ENCODE results near the gene MSRB3. TPM values are rescaled to one million over a fixed set of nuclear protein-coding genes. Genes with fewer than 3 reads are reported as not detected.

The MSRB3 gene
- total RNA-seq, 1 experiment from 2014 or later = 19.1 TPM

DNA sequence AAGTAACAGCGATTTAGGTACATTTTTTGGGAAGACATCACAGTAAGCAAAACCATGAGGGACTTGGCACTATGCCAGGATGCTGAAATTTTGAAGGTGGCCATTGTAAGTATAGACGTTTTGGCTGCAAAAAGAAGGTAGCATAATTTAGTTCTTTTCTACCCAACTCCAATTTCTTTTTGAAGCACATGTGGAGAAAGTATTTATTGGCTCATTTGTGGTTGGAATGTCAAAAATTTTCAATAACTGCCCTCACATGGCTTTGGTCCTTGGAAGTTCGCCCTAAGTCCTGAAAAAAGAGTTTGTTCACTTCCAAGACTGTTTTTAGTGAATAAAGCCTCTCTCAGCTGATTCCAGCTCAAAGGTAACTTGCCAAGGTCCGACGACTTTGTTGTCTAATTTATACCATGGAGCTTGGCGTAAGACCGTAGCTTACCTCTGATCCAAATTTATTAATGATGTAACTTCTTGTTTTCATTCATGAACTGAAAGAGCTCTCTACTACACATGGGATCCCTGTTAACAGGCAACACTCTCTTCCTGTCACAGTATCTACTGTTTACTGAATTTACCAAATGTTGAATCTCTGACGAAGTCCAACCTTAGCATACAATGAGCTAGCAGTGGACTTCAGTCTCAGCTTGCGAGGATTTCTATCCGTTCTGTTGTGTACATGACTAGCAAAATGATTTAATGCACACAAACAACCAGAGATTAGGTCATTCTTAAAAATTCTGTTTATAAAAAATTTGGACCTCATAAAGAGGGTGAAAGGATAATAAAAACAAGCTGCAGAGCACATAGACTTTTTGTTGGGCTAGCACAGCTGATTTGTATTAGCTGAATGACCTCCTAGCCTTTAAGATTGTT, 49.0 kb downstream of the MSRB3 start:
- Histone ChIP-seq H3K9me3 (replicated peaks) (no peaks in the 10 kb centered on the region), H3K4me3 (no peak overlapping the region), H3K36me3 (no peaks in the 10 kb centered on the region), H3K4me1 (peaks cover 55% of the 10 kb centered on the region), H3K27me3 (no peaks in the 10 kb centered on the region), H3K27ac (peak overlapping the region; percentile 31; the same call in 1 of the 2 replicates)
- DNase-seq = peak; percentile 23 to 57

DNA sequence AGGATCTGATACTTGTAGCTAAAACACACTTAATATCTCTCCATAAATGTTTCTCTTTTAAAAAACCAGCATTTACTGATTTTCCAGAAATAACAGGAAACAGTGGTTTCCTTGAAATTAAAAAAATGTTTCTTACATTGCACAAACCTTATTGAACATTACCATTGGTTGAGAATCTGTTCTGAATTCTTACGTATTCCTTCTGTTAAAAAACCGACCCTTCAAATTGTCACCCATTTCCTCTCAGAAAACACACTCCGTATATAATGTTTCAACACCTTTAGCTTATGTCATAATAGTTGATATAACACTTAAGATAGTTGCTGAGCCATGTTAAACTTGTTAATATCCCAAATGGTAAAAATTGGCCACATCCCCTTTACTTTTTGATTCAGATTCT, 51.2 kb downstream of the MSRB3 start:
- Histone ChIP-seq H3K4me1 (peaks cover 57% of the 10 kb centered on the region), H3K27me3 (no peaks in the 10 kb centered on the region), H3K9me3 (replicated peaks) (no peaks in the 10 kb centered on the region; the same call in 1 of the 2 replicates), H3K4me3 (no peak overlapping the region), H3K27ac (peak overlapping the region; percentile 7; the same call in 1 of the 2 replicates), H3K36me3 (no peaks in the 10 kb centered on the region)
- no peak for DNase-seq

DNA sequence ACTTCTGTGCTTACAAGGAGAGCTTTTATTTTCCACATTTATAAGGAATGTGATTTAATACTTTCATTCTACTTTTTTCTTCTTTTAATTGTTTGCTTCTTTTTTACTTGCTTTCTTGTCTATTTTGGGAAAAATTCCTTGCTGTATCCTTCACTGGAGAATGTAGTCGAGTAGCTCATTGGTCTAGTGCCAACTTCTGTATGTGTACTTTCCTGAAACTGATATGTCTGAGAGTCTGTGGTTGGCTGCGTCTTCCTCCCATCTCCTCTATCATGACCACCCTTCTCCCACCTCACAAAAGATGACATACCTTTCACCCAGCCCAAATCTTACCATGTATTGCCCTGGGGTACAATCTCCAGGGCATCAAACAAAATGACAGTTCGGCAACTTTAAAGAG, 51.8 kb downstream of the MSRB3 start:
- peaks cover 60% of the 10 kb centered on the region for H3K4me1 ChIP-seq
- no peaks in the 10 kb centered on the region for H3K27me3 ChIP-seq
- no peaks in the 10 kb centered on the region; the same call in 1 of the 2 replicates for H3K9me3 ChIP-seq (replicated peaks)
- H3K27ac ChIP-seq = peak overlapping the region; percentile 7; the same call in 1 of the 2 replicates
- no peaks in the 10 kb centered on the region for H3K36me3 ChIP-seq
- DNase-seq = peak; percentile 32 to 70
- no peak overlapping the region for H3K4me3 ChIP-seq

DNA sequence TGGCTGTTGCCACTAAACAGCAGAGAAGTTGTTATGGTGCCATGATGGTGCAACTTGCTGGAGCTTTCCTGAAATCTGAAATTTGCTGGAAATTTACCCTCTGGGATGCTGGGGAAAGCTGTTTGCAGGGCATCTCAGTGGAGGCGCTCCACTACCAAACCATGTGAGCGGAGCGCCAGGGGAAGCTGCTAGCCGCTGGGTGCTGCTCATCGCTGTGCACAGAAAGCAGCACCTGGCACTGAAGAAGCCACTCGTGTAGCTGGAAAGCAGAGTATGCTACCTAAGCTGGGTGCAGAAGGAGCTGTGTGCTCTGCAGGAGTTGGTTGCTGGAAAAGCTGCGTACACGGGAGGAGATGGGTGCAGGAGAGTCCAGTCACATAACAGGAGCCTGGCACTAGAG, 53.0 kb downstream of the MSRB3 start:
- DNase-seq = no peak
- no peak overlapping the region for H3K4me3 ChIP-seq
- H3K36me3 ChIP-seq = no peaks in the 10 kb centered on the region
- no peaks in the 10 kb centered on the region for H3K27me3 ChIP-seq
- H3K27ac ChIP-seq = no peak overlapping the region
- H3K9me3 ChIP-seq (replicated peaks) = no peaks in the 10 kb centered on the region; the same call in 1 of the 2 replicates
- H3K4me1 ChIP-seq = peaks cover 65% of the 10 kb centered on the region

DNA sequence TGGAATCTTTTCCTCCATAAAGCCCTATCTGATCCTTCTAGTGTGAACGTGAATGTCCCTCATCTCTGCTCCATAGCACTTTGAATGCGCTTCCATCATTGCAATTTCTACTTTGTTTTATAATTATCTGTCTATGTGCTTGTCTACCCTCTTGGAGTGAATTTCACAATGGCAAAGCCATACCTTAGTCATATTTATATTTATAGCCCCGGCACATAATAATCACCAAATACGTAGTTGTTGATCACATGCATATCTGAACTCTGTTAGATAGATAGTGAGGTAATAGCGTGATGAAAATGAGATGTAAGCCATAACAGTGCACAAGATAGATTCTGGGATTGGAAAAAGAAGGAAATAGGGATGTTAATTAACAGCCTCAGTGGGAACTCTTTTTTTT, 55.2 kb downstream of the MSRB3 start:
- Histone ChIP-seq H3K27ac (no peak overlapping the region), H3K4me3 (no peak overlapping the region), H3K27me3 (no peaks in the 10 kb centered on the region), H3K9me3 (replicated peaks) (no peaks in the 10 kb centered on the region; the same call in 1 of the 2 replicates), H3K36me3 (no peaks in the 10 kb centered on the region), H3K4me1 (peaks cover 46% of the 10 kb centered on the region)
- no peak for DNase-seq

DNA sequence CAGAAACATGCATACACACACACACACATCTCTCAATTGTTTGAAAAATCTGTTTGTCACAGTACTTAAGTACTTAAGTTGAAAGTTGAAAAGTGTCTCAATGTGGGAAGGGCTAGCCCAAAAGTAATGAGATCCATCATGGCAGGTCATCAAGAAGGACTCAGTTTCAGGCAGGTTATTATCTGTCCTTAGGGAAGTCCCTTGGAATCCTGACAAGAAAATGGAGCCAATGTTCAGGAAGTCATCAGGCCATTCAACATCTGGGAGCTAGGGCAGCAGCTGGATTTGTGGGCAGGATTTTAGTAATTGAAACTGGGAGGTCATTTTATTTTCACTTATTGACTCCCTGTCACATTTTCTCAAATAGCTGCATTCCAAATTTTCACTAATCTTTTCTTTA, 56.0 kb downstream of the MSRB3 start:
- Histone ChIP-seq H3K4me3 (no peak overlapping the region), H3K27me3 (no peaks in the 10 kb centered on the region), H3K4me1 (peaks cover 40% of the 10 kb centered on the region), H3K36me3 (no peaks in the 10 kb centered on the region), H3K9me3 (replicated peaks) (no peaks in the 10 kb centered on the region; the same call in 1 of the 2 replicates), H3K27ac (peak overlapping the region; percentile 86)
- DNase-seq = peak in 1 of 2 experiments; percentile 37

DNA sequence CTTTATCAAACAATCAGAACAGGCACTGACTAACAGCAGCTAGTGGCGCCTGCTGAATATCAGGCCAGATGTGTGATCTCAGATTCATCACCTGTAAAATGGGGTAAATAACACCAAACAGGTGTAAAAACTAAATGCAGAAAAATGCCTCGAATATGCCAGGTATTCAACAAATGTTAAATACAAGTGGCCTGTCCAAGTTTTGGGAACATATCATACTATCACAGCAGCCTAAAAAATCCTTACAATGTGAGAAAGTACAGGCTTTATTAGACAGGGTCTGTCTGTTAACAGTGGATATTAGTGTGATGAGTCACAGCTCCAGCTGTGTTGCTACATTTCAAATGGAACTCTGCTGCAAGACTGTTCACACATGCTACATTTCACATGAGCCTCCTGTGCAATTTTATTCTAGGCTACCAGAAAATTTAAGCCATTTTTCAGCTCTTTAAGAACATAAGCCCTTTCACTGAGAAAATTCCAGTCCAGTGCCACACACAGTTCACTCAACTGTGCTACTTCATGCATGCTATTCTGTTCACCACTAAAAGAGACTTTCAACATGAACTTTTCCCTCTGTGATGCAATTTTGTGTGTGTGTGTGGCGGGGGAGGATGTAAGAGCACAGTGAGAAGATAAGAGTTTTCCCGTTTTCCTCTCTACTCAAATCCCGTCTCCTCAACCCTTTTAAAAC, 56.7 kb downstream of the MSRB3 start:
- peak overlapping the region; percentile 35 for H3K4me3 ChIP-seq
- H3K36me3 ChIP-seq = no peaks in the 10 kb centered on the region
- peak; percentile 61 to 77 for DNase-seq

DNA sequence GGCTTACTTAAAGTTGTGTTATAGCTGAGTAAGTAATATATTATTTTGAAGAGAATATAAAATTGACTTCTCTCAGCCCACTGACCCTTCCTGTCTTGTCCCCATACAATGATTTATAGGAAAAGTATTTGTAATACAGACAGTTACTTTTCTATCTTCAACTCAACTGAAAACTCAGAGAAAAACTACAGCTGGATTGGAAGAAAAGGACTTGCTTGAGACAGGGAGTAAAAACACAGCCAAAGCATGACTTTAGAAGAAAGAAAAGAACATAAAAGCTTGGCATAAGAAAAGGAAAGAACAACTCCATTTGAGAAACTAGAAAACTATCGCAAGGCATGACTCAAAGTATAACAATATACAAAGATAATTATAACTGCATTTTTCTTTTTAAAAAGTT, 57.5 kb downstream of the MSRB3 start:
- Histone ChIP-seq H3K9me3 (replicated peaks) (no peaks in the 10 kb centered on the region; the same call in 1 of the 2 replicates), H3K27me3 (no peaks in the 10 kb centered on the region), H3K36me3 (no peaks in the 10 kb centered on the region), H3K4me1 (peaks cover 25% of the 10 kb centered on the region), H3K27ac (peak overlapping the region; percentile 86), H3K4me3 (peak overlapping the region; percentile 35)
- DNase-seq = peak in 1 of 2 experiments; percentile 16

More for the DNA sequence above, 56.7 kb downstream of the MSRB3 start:
- H3K27me3 ChIP-seq = no peaks in the 10 kb centered on the region
- H3K4me1 ChIP-seq = peaks cover 34% of the 10 kb centered on the region
- peak overlapping the region; percentile 86 for H3K27ac ChIP-seq
- no peaks in the 10 kb centered on the region; the same call in 1 of the 2 replicates for H3K9me3 ChIP-seq (replicated peaks)

DNA sequence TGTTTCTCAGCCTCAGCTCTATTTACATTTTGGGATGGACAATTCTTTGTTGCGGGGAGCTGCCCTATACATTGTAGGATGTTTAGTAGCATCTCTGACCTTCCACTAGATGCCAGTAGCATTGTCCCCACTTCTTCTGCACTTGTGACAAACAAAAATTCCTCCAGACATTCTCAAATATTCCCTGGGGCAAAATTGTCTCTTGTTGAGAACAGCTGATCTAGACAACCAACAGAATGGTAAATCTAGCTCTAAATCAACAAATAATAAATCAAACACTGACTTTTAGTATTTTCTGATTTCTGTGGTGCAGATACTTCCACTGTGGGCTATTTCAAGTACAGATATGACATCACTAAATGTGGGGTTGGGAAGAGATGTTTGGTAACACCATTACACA, 60.7 kb downstream of the MSRB3 start:
- DNase-seq = no peak
- no peak overlapping the region for H3K27ac ChIP-seq
- no peak overlapping the region for H3K4me3 ChIP-seq
- peaks cover 22% of the 10 kb centered on the region for H3K4me1 ChIP-seq
- H3K27me3 ChIP-seq = no peaks in the 10 kb centered on the region
- H3K36me3 ChIP-seq = no peaks in the 10 kb centered on the region
- no peaks in the 10 kb centered on the region for H3K9me3 ChIP-seq (replicated peaks)

DNA sequence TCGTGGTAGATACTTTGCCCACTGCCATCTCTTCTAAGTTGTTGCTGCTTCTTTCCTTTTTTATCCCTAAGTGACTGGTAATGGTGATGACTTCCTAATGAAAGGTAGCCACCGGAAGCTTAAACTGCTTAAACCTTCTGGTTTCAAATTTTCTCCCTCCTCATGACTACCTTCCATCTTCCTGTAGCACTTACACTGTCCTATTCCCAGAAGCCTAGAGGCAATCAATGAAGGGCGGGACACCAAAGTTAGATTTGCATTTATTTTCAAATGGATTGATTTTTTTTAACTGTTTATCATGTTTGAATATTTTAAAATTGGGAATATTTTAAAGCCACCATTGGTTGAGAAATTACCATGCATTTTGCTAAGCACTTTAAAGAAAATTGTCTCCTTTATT, 64.7 kb downstream of the MSRB3 start:
- Histone ChIP-seq H3K36me3 (no peaks in the 10 kb centered on the region), H3K9me3 (replicated peaks) (no peaks in the 10 kb centered on the region; the same call in 1 of the 2 replicates), H3K4me1 (no peaks in the 10 kb centered on the region), H3K27me3 (no peaks in the 10 kb centered on the region), H3K4me3 (no peak overlapping the region), H3K27ac (no peak overlapping the region)
- no peak for DNase-seq

DNA sequence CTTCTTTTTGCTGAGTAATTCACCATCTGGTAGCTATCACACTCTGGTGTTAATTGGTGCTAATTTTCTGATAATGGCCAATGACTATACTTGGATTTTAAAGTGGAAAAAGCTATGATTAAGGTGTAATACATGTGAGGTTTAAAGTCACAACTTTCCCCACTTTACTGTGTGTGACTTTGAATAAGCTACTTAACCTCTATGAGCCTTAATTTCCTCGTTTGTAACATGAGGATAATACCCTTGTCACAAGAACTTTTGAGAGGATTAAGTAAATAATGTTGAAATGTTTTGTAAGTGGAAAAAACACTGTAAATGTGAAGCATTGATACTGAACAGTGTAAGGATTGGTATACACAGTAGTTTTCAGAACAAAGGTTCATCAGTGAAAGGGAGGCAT, 65.3 kb downstream of the MSRB3 start:
- Histone ChIP-seq H3K27me3 (no peaks in the 10 kb centered on the region), H3K4me1 (no peaks in the 10 kb centered on the region), H3K36me3 (no peaks in the 10 kb centered on the region), H3K4me3 (no peak overlapping the region), H3K27ac (no peak overlapping the region), H3K9me3 (replicated peaks) (peaks cover 3% of the 10 kb centered on the region; the same call in 1 of the 2 replicates)
- no peak for DNase-seq

DNA sequence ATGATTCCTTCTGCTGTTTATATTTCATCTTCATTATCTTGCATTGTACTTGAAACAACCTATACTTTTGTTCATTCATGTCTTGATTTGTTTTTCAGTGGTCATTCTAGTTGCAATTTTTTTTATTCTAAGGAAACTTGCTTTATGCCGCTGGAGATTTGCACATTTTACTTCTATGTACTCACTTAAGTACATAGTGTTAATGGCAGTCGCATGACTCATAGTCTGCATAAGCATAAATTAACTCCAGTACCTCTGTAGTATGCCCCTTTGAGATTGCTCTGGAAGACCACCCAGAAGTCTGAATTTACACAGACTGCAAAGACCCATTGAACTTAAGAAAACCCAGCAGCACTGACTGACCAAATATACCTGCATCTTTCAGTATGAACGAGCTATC, 77.0 kb downstream of the MSRB3 start:
- DNase-seq = peak in 1 of 2 experiments; percentile 22
- H3K4me1 ChIP-seq = peaks cover 10% of the 10 kb centered on the region
- no peaks in the 10 kb centered on the region for H3K36me3 ChIP-seq
- H3K9me3 ChIP-seq (replicated peaks) = 0 out of 2 replicates have a peak, but pooled peaks cover 3% of the 10 kb centered on the region
- H3K4me3 ChIP-seq = no peak overlapping the region
- H3K27ac ChIP-seq = no peak overlapping the region
- no peaks in the 10 kb centered on the region for H3K27me3 ChIP-seq

DNA sequence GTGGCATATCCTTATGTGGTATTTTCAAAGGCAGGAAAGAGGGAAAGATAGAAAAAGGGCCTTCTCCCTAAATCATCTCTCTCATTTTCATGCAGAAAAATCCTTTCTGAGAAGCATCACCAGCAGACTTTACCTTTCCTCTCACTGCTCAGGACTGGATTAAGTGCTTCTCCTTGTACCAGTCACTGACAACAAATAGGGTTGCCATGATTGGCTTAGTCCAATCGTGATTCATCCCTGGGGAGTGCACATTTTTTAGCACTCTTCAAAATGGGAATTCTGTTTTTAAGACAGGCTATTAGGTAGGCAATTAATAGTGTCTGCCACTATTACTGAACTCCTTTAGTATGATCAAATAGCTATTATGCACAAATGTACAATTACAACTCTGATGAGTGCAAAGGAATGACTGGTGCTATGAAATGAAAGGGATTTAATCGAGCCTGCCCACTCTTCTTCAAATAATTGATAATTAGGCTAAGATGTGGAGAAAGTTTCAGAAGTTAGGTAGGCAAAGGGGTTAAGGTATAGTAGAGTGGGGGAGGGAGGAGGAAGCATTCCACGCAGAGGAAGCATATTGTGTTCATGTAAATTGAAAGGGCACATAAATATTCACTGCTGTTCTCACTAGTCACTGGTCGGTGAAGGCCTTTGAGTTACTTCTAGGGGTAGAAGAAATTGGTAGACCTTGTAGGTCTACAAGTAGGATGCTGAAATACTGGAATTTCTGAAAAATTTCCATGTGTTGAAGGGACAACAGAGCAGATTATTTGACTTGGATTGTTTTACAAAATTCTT, 84.0 kb downstream of the MSRB3 start:
- DNase-seq = no peak
- H3K4me3 ChIP-seq = no peak overlapping the region
- no peaks in the 10 kb centered on the region for H3K36me3 ChIP-seq
- H3K27me3 ChIP-seq = no peaks in the 10 kb centered on the region
- no peak overlapping the region for H3K27ac ChIP-seq
- no peaks in the 10 kb centered on the region for H3K9me3 ChIP-seq (replicated peaks)
- H3K4me1 ChIP-seq = no peaks in the 10 kb centered on the region

DNA sequence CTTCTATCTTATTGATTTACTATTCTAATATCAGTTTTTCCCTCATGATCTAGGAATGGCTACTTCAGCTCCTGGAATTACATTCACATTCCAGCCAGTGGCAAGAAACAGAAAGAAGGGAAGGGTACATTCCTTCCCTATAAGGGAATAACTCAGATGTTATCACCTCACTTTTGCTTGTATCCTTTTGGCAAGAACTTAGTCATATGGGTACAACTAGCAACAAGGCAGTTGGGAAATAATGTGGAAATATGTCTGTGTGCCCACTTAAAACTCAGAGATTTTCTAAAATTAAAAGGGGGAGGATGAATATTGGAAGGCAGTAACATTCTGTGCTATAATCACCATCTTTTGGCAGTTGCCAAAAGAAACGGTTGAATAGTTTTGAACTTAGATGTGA, 85.6 kb downstream of the MSRB3 start:
- DNase-seq = no peak
- Histone ChIP-seq H3K9me3 (replicated peaks) (no peaks in the 10 kb centered on the region), H3K4me1 (no peaks in the 10 kb centered on the region), H3K27me3 (no peaks in the 10 kb centered on the region), H3K27ac (no peak overlapping the region), H3K36me3 (no peaks in the 10 kb centered on the region), H3K4me3 (no peak overlapping the region)

All from SJCRH30 (cell line).